DND-41 (cell line): ENCODE measurements around the gene SLC38A3.

Source experiments
- ATAC-seq: fragments of 200-7000 bp; cut with Tn5 transposase; 3 replicates; pipeline ENCODE4 v1.9.1; 2021; ENCODE audit warnings: low read depth; ENCODE audit not compliant: insufficient read depth
- DNase-seq: peaks from one replicate; pipeline ENCODE4 v3.0.0-alpha.2; 2020
- H2AFZ ChIP-seq: 2 replicates; pipeline ENCODE4 v1.6.0; 2012; ENCODE audit warnings: low read depth, low read length
- H3K27ac ChIP-seq: 2 replicates; pipeline ENCODE4 v1.5.1; 2012; ENCODE audit warnings: low read length, inconsistent platforms
- H3K27me3 ChIP-seq: fragments of 200-600 bp; sonication (generic); 2 replicates; pipeline ENCODE4 v1.6.0; 2012; ENCODE audit warnings: low read length, mild to moderate bottlenecking, inconsistent platforms; ENCODE audit not compliant: insufficient read depth, poor library complexity
- H3K36me3 ChIP-seq: 2 replicates; pipeline ENCODE4 v1.5.1; 2012; ENCODE audit warnings: low read length, inconsistent platforms; ENCODE audit not compliant: insufficient read depth
- H3K4me1 ChIP-seq: 2 replicates; pipeline ENCODE4 v1.5.1; 2012; ENCODE audit warnings: mild to moderate bottlenecking, low read length; ENCODE audit not compliant: insufficient read depth
- H3K4me2 ChIP-seq: 2 replicates; pipeline ENCODE4 v1.6.0; 2012; ENCODE audit warnings: mild to moderate bottlenecking, moderate library complexity, low read length, inconsistent platforms; ENCODE audit not compliant: insufficient read depth
- H3K4me3 ChIP-seq, 2 experiments: fragments of 200-600 bp in 1 of 2; shearing (Covaris generic) in 1 of 2; 2 replicates each; pipeline ENCODE4 v1.5.1; 2012 to 2016; ENCODE audit warnings: inconsistent platforms in 2 of 2, low read length in 2 of 2, mild to moderate bottlenecking in 2 of 2, low read depth in 1 of 2, moderate library complexity in 1 of 2
- H3K79me2 ChIP-seq: 2 replicates; pipeline ENCODE4 v1.6.0; 2012; ENCODE audit warnings: low read length, inconsistent platforms; ENCODE audit not compliant: insufficient read depth
- H3K9ac ChIP-seq: 2 replicates; pipeline ENCODE4 v1.6.0; 2012; ENCODE audit warnings: low read depth, mild to moderate bottlenecking, inconsistent platforms, low read length, moderate library complexity
- H3K9me3 ChIP-seq: 2 replicates; pipeline ENCODE4 v1.5.1; 2012; ENCODE audit warnings: low read length, moderate library complexity, mild to moderate bottlenecking, inconsistent platforms; ENCODE audit not compliant: insufficient read depth, severe bottlenecking
- H4K20me1 ChIP-seq: 2 replicates; pipeline ENCODE4 v1.6.0; 2012; ENCODE audit warnings: low read length; ENCODE audit not compliant: insufficient read depth
- CTCF ChIP-seq: IDR thresholded peaks from 2 replicates; pipeline ENCODE4 v1.5.1; 2012; ENCODE audit warnings: borderline replicate concordance, low read length, moderate library complexity, mild to moderate bottlenecking; ENCODE audit not compliant: poor library complexity, severe bottlenecking; ENCODE audit errors: extremely low read depth
- EZH2 ChIP-seq: IDR thresholded peaks from 3 replicates; pipeline ENCODE4 v1.6.1; 2012; ENCODE audit warnings: borderline replicate concordance, low read depth, mild to moderate bottlenecking, moderate library complexity, low read length, inconsistent platforms; ENCODE audit not compliant: severe bottlenecking

SLC38A3 gene

GRCh38 chr3:50201573-50202315 is 3.3 kb upstream of the SLC38A3 start:
- H4K20me1 ChIP-seq: peaks cover 7% of the 10 kb centered on the region; the same call in 1 of the 2 replicates
- DNase-seq (no peak), ATAC-seq (no peak)
- H3K9me3 ChIP-seq: no peaks in the 10 kb centered on the region
- TF ChIP-seq CTCF (no peak), EZH2 (no peak)
- no peak overlapping the region for H3K9ac ChIP-seq
- H3K27me3 ChIP-seq: peaks cover 40% of the 10 kb centered on the region
- no peaks in the 10 kb centered on the region for H3K36me3 ChIP-seq
- no peak overlapping the region for H3K4me3 ChIP-seq
- no peaks in the 10 kb centered on the region for H3K79me2 ChIP-seq
- no peak overlapping the region for H3K4me2 ChIP-seq
- no peak overlapping the region for H2AFZ ChIP-seq
- no peak overlapping the region for H3K27ac ChIP-seq
- no peaks in the 10 kb centered on the region for H3K4me1 ChIP-seq

- H3K36me3 ChIP-seq: no peaks in the 10 kb centered on the region
- H3K27ac ChIP-seq: no peak overlapping the region
- H3K4me1 ChIP-seq: no peaks in the 10 kb centered on the region
- no peak overlapping the region for H3K4me2 ChIP-seq
- H2AFZ ChIP-seq: no peak overlapping the region
- peaks cover 9% of the 10 kb centered on the region; the same call in 1 of the 2 replicates for H4K20me1 ChIP-seq
- no peak overlapping the region for H3K4me3 ChIP-seq
- DNase-seq (no peak), ATAC-seq (no peak)
- no peak for TF ChIP-seq CTCF
- no peak for TF ChIP-seq EZH2
- no peaks in the 10 kb centered on the region for H3K79me2 ChIP-seq
- no peak overlapping the region for H3K9ac ChIP-seq
- H3K27me3 ChIP-seq: peaks cover 40% of the 10 kb centered on the region
- no peaks in the 10 kb centered on the region for H3K9me3 ChIP-seq
Observed at GRCh38 chr3:50202353-50203112, 2.5 kb upstream of the SLC38A3 start.

GRCh38 chr3:50203113-50203808 is 1.8 kb upstream of the SLC38A3 start:
- TF ChIP-seq CTCF (no peak), EZH2 (no peak)
- H3K4me3 ChIP-seq: no peak overlapping the region
- H4K20me1 ChIP-seq: peaks cover 9% of the 10 kb centered on the region; the same call in 1 of the 2 replicates
- H3K9me3 ChIP-seq: no peaks in the 10 kb centered on the region
- no peaks in the 10 kb centered on the region for H3K36me3 ChIP-seq
- H3K4me2 ChIP-seq: no peak overlapping the region
- H3K27ac ChIP-seq: no peak overlapping the region
- peaks cover 40% of the 10 kb centered on the region for H3K27me3 ChIP-seq
- H2AFZ ChIP-seq: no peak overlapping the region
- no peak for DNase-seq
- no peaks in the 10 kb centered on the region for H3K79me2 ChIP-seq
- no peaks in the 10 kb centered on the region for H3K4me1 ChIP-seq
- ATAC-seq: no peak
- no peak overlapping the region for H3K9ac ChIP-seq
